Prostate gland (tissue), 2 donors: Measurements from ENCODE around the gene TSSK6.

ENCODE experiments used
- CTCF ChIP-seq, 4 experiments: fragments of 200-600 bp in 2 of 4; fragments of 450-650 bp in 2 of 4; sonication (generic) in 2 of 4; IDR thresholded peaks; 1 replicate in 3 of 4; 2 replicates in 1 of 4; pipeline ENCODE4 v1.5.1; 2016 to 2019; ENCODE audit warnings: antibody characterized with exemption in 4 of 4, mild to moderate bottlenecking in 2 of 4, moderate library complexity in 2 of 4
- POLR2A ChIP-seq: fragments of 450-650 bp; IDR thresholded peaks from one replicate; pipeline ENCODE4 v1.6.1; 2016; ENCODE audit warnings: antibody characterized with exemption, mild to moderate bottlenecking
- POLR2AphosphoS5 ChIP-seq: sonication (generic); formaldehyde crosslinking; IDR thresholded peaks from one replicate; pipeline ENCODE4 v1.6.1; 2017; ENCODE audit warnings: antibody characterized with exemption

GRCh38 chr19:19464339-19465098, 50.8 kb downstream of the TSSK6 start:
- TF ChIP-seq POLR2AphosphoS5 (peak; percentile 39), CTCF (IDR thresholded peaks at IDR 0.05) (no peak), POLR2A (no peak)
